A549 (cell line): ENCODE results near the gene AGTRAP. TPM values are rescaled to one million over a fixed set of nuclear protein-coding genes. Genes with fewer than 3 reads are reported as not detected.

Source experiments
- ATAC-seq, 2 experiments: fragments of 200-7000 bp in 1 of 2; fragments of >200 bp in 1 of 2; cut with Nextera tagmentation in 1 of 2; cut with Tn5 transposase in 1 of 2; 3 replicates each; pipeline versions ENCODE4 v1.8.0 to v1.9.1; 2018 to 2020; ENCODE audit warnings: mild to moderate bottlenecking in 1 of 2, moderate library complexity in 1 of 2
- CTCF ChIA-PET: fragments of 300-600 bp; sonication (Branson Sonifier 250); formaldehyde crosslinking; extraction: SDS; loops from one replicate; lab custom pipeline; 2021; ENCODE audit warnings: antibody characterized with exemption, inconsistent platforms; lab: Yijun Ruan, JAX
- POLR2A ChIA-PET: fragments of 350-600 bp; formaldehyde crosslinking; extraction: SDS; loops from one replicate; lab custom pipeline; 2021; ENCODE audit warnings: antibody characterized with exemption, inconsistent platforms; lab: Yijun Ruan, JAX
- DNase-seq, 2 experiments: peaks; one replicate each; pipeline versions ENCODE4 v3.0.0 to v3.0.0-alpha.2; 2011 to 2016; ENCODE audit warnings: low read depth in 1 of 2, low spot score in 1 of 2
- FAIRE-seq: peaks from 2 replicates; lab custom pipeline; 2011; peaks lifted over from hg19 to GRCh38; lab: Jason Lieb, UNC
- H3K27ac ChIP-seq, 2 experiments: fragments of >200 bp; sonication (Bioruptor Twin); formaldehyde crosslinking; 3 replicates each; pipeline ENCODE4 v1.5.1; 2016 to 2017
- H3K4me1 ChIP-seq: fragments of >200 bp; sonication (Bioruptor Twin); formaldehyde crosslinking; 3 replicates; pipeline ENCODE4 v1.6.1; 2016
- H3K4me2 ChIP-seq: fragments of >200 bp; sonication (Bioruptor Twin); formaldehyde crosslinking; 3 replicates; pipeline ENCODE4 v1.6.1; 2016
- H3K4me3 ChIP-seq: fragments of >200 bp; sonication (Bioruptor Twin); formaldehyde crosslinking; 3 replicates; pipeline ENCODE4 v1.5.1; 2016
- H3K9me3 ChIP-seq: fragments of >200 bp; sonication (Bioruptor Twin); formaldehyde crosslinking; 3 replicates; pipeline ENCODE4 v1.6.1; 2016
- ATOH8 ChIP-seq: fragments of 250-450 bp; sonication (Bioruptor Pico); IDR thresholded peaks from 2 replicates; pipeline ENCODE4 v1.5.0; 2020; ENCODE audit warnings: low read depth, mild to moderate bottlenecking, moderate library complexity
- CBX8 ChIP-seq: fragments of 200-600 bp; sonication (generic); IDR thresholded peaks from 2 replicates; pipeline ENCODE4 v1.6.1; 2016
- EHF ChIP-seq: fragments of 250-450 bp; sonication (Bioruptor Pico); IDR thresholded peaks from 2 replicates; pipeline ENCODE4 v1.5.0; 2020; ENCODE audit warnings: mild to moderate bottlenecking
- ELK1 ChIP-seq: fragments of 150-350 bp; IDR thresholded peaks from 2 replicates; pipeline ENCODE4 v1.6.1; 2014; ENCODE audit warnings: low read depth, mild to moderate bottlenecking, low read length
- FOSL2 ChIP-seq, 2 experiments: fragments of 450-650 bp in 1 of 2; fragments of >200 bp in 1 of 2; sonication (Bioruptor Twin) in 1 of 2; formaldehyde crosslinking; IDR thresholded peaks; 2 replicates each; pipeline versions ENCODE4 v1.5.0 to v1.6.1; 2016 to 2020; ENCODE audit warnings: mild to moderate bottlenecking in 1 of 2, moderate library complexity in 1 of 2
- HEYL ChIP-seq: fragments of 250-450 bp; sonication (Bioruptor Pico); IDR thresholded peaks from 2 replicates; pipeline ENCODE4 v1.8.0; 2021; ENCODE audit warnings: mild to moderate bottlenecking, moderate library complexity
- KDM5A ChIP-seq: fragments of 200-600 bp; sonication (generic); IDR thresholded peaks from 2 replicates; pipeline ENCODE4 v1.6.1; 2016; ENCODE audit warnings: antibody characterized with exemption, mild to moderate bottlenecking
- MAX ChIP-seq: IDR thresholded peaks from 2 replicates; pipeline ENCODE4 v1.6.1; 2012
- MAZ ChIP-seq: fragments of 150-350 bp; IDR thresholded peaks from 2 replicates; pipeline ENCODE4 v1.6.1; 2014; ENCODE audit warnings: antibody characterized with exemption, low read depth, low read length, borderline replicate concordance
- NFE2L2 ChIP-seq: fragments of 150-350 bp; conservative IDR thresholded peaks from 2 replicates; pipeline ENCODE4 v1.6.1; 2014; ENCODE audit warnings: low read length
- NPAS2 ChIP-seq: fragments of 250-450 bp; sonication (Bioruptor Pico); IDR thresholded peaks from 2 replicates; pipeline ENCODE4 v1.8.0; 2022; ENCODE audit warnings: mild to moderate bottlenecking, moderate library complexity, borderline replicate concordance
- NR3C1 ChIP-seq: fragments of >200 bp; sonication (Bioruptor Twin); formaldehyde crosslinking; IDR thresholded peaks from 3 replicates; pipeline ENCODE4 v1.6.1; 2017
- POLR2A ChIP-seq: IDR thresholded peaks from 2 replicates; pipeline ENCODE4 v1.6.1; 2012; ENCODE audit warnings: mild to moderate bottlenecking, low read length
- RCOR1 ChIP-seq: fragments of 150-350 bp; IDR thresholded peaks from 2 replicates; pipeline ENCODE4 v1.6.1; 2014; ENCODE audit warnings: antibody characterized with exemption, low read length, low read depth
- REST ChIP-seq: fragments of 200-600 bp; sonication (generic); IDR thresholded peaks from 2 replicates; pipeline ENCODE4 v1.6.1; 2016; ENCODE audit warnings: antibody characterized with exemption, mild to moderate bottlenecking, moderate library complexity
- SMC3 ChIP-seq: fragments of >200 bp; sonication (Bioruptor Twin); formaldehyde crosslinking; IDR thresholded peaks from 3 replicates; pipeline ENCODE4 v1.6.1; 2018; ENCODE audit warnings: inconsistent platforms
- TP53 ChIP-seq: fragments of 250-450 bp; sonication (Bioruptor Pico); IDR thresholded peaks from 2 replicates; pipeline ENCODE4 v1.5.0; 2021; ENCODE audit warnings: mild to moderate bottlenecking, moderate library complexity
- ZSCAN20 ChIP-seq: fragments of 250-450 bp; sonication (Bioruptor Pico); IDR thresholded peaks from 2 replicates; pipeline ENCODE4 v1.8.0; 2022; ENCODE audit warnings: mild to moderate bottlenecking, moderate library complexity
- WGBS: methylation state at CpG from one replicate; pipeline ENCODE4 v1.1.6; 2017; ENCODE audit errors: missing lambda C conversion rate; 5-methylcytosine and 5-hydroxymethylcytosine counted together
- polyA plus RNA-seq, 4 experiments: library from polyadenylated mRNA; depleted of rRNA in 3 of 4; stranded (reverse); fragments of >200 nt; fragmentation: RNase III in 1 of 4; extraction: RNeasy Plus Mini Kit Qiagen cat#74134 plus additional on column Dnase treatment in 1 of 4; gene quantifications; 2 replicates in 3 of 4; 3 replicates in 1 of 4; pipeline ENCODE4 v1.2.3, GENCODE V29; 2011 to 2017

The AGTRAP gene
- polyA plus RNA-seq, 2 of the 4 experiments (the other 2 are of a cell fraction): 26.9 to 57.5 TPM

- Histone ChIP-seq H3K4me1 (no peaks in the 10 kb centered on the region), H3K4me2 (no peak overlapping the region), H3K27ac (no peak overlapping the region), H3K9me3 (no peaks in the 10 kb centered on the region), H3K4me3 (no peak overlapping the region)
- TF ChIP-seq POLR2A (no peak), ELK1 (no peak), MAX (no peak), HEYL (CRISPR knock-in tag) (no peak)
- no peak for FAIRE-seq
- ChIA-PET CTCF (no interaction called here), POLR2A (no interaction called here)
- WGBS: 42% methylated on average over 10 of the region's 15 CpGs
- DNase-seq: no peak
- ATAC-seq: no peak
Observed at GRCh38 chr1:11701551-11701961, 34.4 kb upstream of the AGTRAP start.

GRCh38 chr1:11701981-11702803 lies 33.7 kb upstream of the AGTRAP start:
- POLR2A ChIA-PET: no interaction called here
- H3K4me3 ChIP-seq: no peak overlapping the region
- H3K4me2 ChIP-seq: no peak overlapping the region
- ATAC-seq (no peak), FAIRE-seq (no peak), DNase-seq (no peak)
- WGBS: 67% methylated on average over 15 of the region's 15 CpGs
- no peaks in the 10 kb centered on the region for H3K4me1 ChIP-seq
- H3K9me3 ChIP-seq: no peaks in the 10 kb centered on the region
- CTCF ChIA-PET: interaction anchor here (0.6 to 2.7 kb wide), 2 partner anchors 18 to 46 kb away, joined by 3 to 9 read pairs; no protein-coding TSS in a partner anchor
- TF ChIP-seq CBX8: no peak
- TF ChIP-seq NFE2L2: no peak
- no peak for TF ChIP-seq MAZ
- TF ChIP-seq ATOH8 (CRISPR knock-in tag): no peak
- TF ChIP-seq NR3C1: no peak
- TF ChIP-seq ZSCAN20 (CRISPR knock-in tag): no peak
- no peak for TF ChIP-seq NPAS2
- TF ChIP-seq EHF (CRISPR knock-in tag): no peak
- no peak for TF ChIP-seq RCOR1
- no peak for TF ChIP-seq KDM5A
- TF ChIP-seq FOSL2 (IDR thresholded peaks at IDR 0.05): no peak
- no peak for TF ChIP-seq FOSL2 (CRISPR knock-in tag; IDR thresholded peaks at IDR 0.05)
- no peak for TF ChIP-seq TP53 (CRISPR knock-in tag)
- TF ChIP-seq REST: no peak
- no peak for TF ChIP-seq SMC3
- no peak overlapping the region for H3K27ac ChIP-seq
